HTERT RPE-1 (cell line): Measurements from ENCODE around the gene PAEP.
"Not testable (repeated sequence)": the region's sequence is repeated elsewhere in the genome, so short reads cannot be mapped to it uniquely, and the experiment has no call there.

Source experiments
- in situ Hi-C: fragments of 300-500 bp; cut with MboI; formaldehyde crosslinking; loops from 4 replicates; pipeline ENCODE4 v1.14.3; 2020; ENCODE audit warnings: low sequenced_read_pairs

Gene PAEP

GRCh38 chr9:135561391-135562234 lies at the start of gene PAEP:
Gene PAEP (plus strand): TSS chr9:135561756.
- in situ Hi-C loops: no loop called here

DNA sequence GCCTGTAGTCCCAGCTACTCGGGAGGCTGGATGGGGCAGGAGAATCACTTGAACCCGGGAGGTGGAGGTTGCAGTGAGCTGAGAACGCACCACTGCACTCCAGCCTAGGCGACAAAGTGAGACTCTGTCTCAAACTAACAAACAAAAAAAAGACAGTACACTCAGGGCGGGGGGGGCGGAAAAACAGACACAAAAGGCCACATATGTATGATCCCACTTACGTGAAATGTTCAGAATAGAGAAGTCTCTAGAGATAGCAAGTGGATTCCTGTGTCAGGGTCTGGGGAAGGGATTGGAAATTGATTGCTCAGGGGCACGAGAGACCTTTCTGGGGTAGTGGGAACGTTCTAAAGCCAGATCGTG lies 49.3 kb upstream of the PAEP start:
- in situ Hi-C loops: no loop called here

DNA sequence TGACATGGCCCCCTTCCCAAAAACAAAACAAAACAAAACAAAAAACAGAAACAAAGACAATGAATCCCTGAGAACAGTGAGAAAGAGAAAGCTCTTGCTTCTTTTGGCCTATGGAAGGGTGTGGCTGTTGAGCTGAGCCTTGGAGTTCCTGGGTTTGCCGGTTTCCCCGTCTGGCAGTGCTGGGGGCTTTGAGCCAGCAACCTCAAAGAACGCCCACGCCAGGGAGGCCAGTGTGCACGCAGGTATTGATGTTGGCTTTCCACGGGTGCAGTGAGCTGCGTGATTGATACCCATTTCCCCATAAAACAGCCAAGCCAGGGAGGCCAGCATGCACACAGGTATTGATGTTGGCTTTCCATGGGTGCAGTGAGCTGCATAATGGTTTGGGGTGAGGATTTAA lies 48.7 kb upstream of the PAEP start:
- in situ Hi-C loops: no loop called here

- in situ Hi-C loops: no loop called here
These were observed 48.2 kb upstream of the PAEP start for GRCh38 chr9:135513351-135513846.

DNA sequence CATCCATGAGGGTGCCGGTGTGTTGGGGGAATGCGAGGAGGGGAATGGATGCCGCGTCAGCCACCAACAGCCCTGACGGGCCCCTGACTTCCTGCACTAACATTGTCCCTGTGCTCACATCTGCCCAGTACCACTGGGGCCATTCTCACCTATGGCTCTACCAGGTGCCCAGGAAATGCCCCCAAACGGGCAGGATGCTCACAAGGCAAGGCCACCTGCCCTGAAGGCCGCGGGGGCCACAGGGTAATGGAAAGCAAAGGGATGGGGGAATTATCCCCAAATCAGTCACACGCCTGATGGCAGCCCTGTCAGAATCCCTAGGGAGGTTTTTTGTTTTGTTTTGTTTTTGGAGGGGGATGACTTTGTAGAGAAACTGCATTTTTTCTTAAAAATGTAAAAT lies 47.6 kb upstream of the PAEP start:
- in situ Hi-C loops: not testable (repeated sequence)

- in situ Hi-C loops: no loop called here
These were observed 47.0 kb upstream of the PAEP start for GRCh38 chr9:135514342-135515082.

GRCh38 chr9:135515083-135515951 lies 46.2 kb upstream of the PAEP start:
- in situ Hi-C loops: no loop called here

- in situ Hi-C loops: no loop called here
These were observed 45.3 kb upstream of the PAEP start for GRCh38 chr9:135516132-135516860.

- in situ Hi-C loops: no loop called here
These were observed 44.1 kb upstream of the PAEP start for GRCh38 chr9:135517407-135517822.

DNA sequence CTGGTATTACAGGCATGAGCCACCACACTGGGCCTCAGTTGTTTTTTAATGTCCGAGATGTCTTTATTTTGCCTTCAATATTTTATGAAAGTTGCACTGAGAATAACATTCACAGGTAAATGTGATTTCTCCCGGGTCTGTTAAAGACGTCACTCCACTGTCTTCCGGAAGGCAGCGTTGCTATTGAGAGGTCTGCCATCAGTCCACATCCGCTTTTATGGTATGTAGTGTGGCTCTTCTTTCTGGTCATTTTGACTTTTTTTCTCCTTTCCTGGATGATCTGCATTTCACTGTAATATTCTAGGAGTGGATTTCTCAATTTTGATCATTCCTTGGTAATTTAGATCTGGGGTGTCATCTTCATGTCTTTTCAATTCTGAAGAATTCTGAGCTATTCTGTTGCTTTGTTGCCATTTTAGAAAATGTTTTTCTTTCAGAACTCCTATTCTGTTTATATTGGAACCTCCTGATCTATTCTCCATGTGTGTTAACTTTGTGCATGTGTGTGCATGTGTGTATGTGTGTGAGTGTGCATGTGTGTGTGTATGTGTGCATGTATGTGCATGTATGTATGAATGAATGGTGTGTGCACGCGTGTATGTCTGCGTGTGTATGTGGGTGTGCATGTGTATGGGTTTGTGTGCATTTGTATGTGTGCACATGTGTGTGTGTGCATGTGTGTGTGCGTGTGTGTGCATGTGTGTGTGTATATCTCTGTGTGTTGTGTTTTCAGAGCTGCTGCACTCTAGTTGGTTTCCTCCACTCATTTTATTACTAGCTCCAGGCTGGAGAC lies 42.2 kb upstream of the PAEP start:
- in situ Hi-C loops: no loop called here

- in situ Hi-C loops: no loop called here
These were observed 40.5 kb upstream of the PAEP start, which contains the start of gene LCN1 for GRCh38 chr9:135520916-135521607. Gene LCN1 (plus strand): TSS chr9:135521440. CDS start chr9:135521498, 58 bp downstream.

- in situ Hi-C loops: no loop called here
These were observed 39.9 kb upstream of the PAEP start for GRCh38 chr9:135521608-135522095.

- in situ Hi-C loops: no loop called here
These were observed 39.2 kb upstream of the PAEP start for GRCh38 chr9:135522137-135522877.

GRCh38 chr9:135522931-135523330 lies 38.6 kb upstream of the PAEP start:
- in situ Hi-C loops: no loop called here

- in situ Hi-C loops: no loop called here
These were observed 37.9 kb upstream of the PAEP start for GRCh38 chr9:135523521-135524129.

- in situ Hi-C loops: no loop called here
These were observed 37.3 kb upstream of the PAEP start for GRCh38 chr9:135524130-135524861.
